Hepatocyte (in vitro differentiated cells): ENCODE measurements around the gene MAN1C1. TPM values are rescaled to one million over a fixed set of nuclear protein-coding genes. Genes with fewer than 3 reads are reported as not detected.

ENCODE experiments used
- DNase-seq: peaks from one replicate; pipeline ENCODE4 v3.0.0-alpha.2; 2016; ENCODE audit warnings: low spot score
- H2AFZ ChIP-seq: fragments of 200-600 bp; sonication (generic); 2 replicates; pipeline ENCODE4 v1.6.0; 2016; ENCODE audit warnings: antibody characterized with exemption, mild to moderate bottlenecking
- H3K27ac ChIP-seq: fragments of 200-600 bp; sonication (generic); 2 replicates; pipeline ENCODE4 v1.5.1; 2016; ENCODE audit warnings: mild to moderate bottlenecking
- H3K27me3 ChIP-seq: fragments of 200-600 bp; sonication (generic); 2 replicates; pipeline ENCODE4 v1.6.1; 2016
- H3K36me3 ChIP-seq: fragments of 200-600 bp; sonication (generic); replicated peaks from 2 replicates; pipeline ENCODE4 v1.5.1; 2016; ENCODE audit warnings: low read depth; ENCODE audit not compliant: insufficient read depth
- H3K4me1 ChIP-seq: fragments of 200-600 bp; sonication (generic); 2 replicates; pipeline ENCODE4 v1.5.1; 2016; ENCODE audit warnings: mild to moderate bottlenecking, moderate library complexity; ENCODE audit not compliant: insufficient read depth
- H3K4me2 ChIP-seq: fragments of 200-600 bp; sonication (generic); 2 replicates; pipeline ENCODE4 v1.6.0; 2016
- H3K4me3 ChIP-seq: fragments of 200-600 bp; sonication (generic); 2 replicates; pipeline ENCODE4 v1.5.1; 2016; ENCODE audit warnings: mild to moderate bottlenecking
- H3K79me2 ChIP-seq: fragments of 200-600 bp; sonication (generic); 2 replicates; pipeline ENCODE4 v1.6.0; 2017; ENCODE audit warnings: mild to moderate bottlenecking
- H3K9me2 ChIP-seq: fragments of 200-600 bp; sonication (generic); replicated peaks from 2 replicates; pipeline ENCODE4 v1.6.0; 2017; ENCODE audit warnings: mild to moderate bottlenecking; ENCODE audit not compliant: insufficient read depth
- H3K9me3 ChIP-seq: fragments of 200-600 bp; sonication (generic); 2 replicates; pipeline ENCODE4 v1.5.1; 2016; ENCODE audit warnings: low read depth, mild to moderate bottlenecking
- H4K20me1 ChIP-seq: fragments of 200-600 bp; sonication (generic); 2 replicates; pipeline ENCODE4 v1.6.0; 2016; ENCODE audit warnings: mild to moderate bottlenecking; ENCODE audit not compliant: insufficient read depth, poor library complexity, severe bottlenecking
- CTCF ChIP-seq: fragments of 200-600 bp; sonication (generic); IDR thresholded peaks from 2 replicates; pipeline ENCODE4 v1.5.1; 2016; ENCODE audit warnings: antibody characterized with exemption, mild to moderate bottlenecking; ENCODE audit not compliant: poor library complexity
- EZH2 ChIP-seq: fragments of 200-600 bp; sonication (generic); IDR thresholded peaks from 2 replicates; pipeline ENCODE4 v1.6.1; 2016; ENCODE audit warnings: antibody characterized with exemption, mild to moderate bottlenecking, borderline replicate concordance
- EZH2phosphoT487 ChIP-seq: fragments of 200-600 bp; sonication (generic); IDR thresholded peaks from one replicate; pipeline ENCODE4 v1.6.1; 2018; ENCODE audit warnings: antibody characterized with exemption, mild to moderate bottlenecking, low read depth, moderate library complexity; ENCODE audit not compliant: unreplicated experiment, severe bottlenecking
- WGBS: methylation state at CpG from one replicate; pipeline ENCODE4 v1.1.6; 2016; ENCODE audit warnings: low lambda C conversion rate; ENCODE audit errors: missing lambda C conversion rate; 5-methylcytosine and 5-hydroxymethylcytosine counted together
- polyA plus RNA-seq: library from polyadenylated mRNA; unstranded; fragments of >200 nt; fragmentation: Nextera tagmentation; extraction: Ambion mirVana; gene quantifications from 2 replicates; pipeline ENCODE4 v1.2.1, GENCODE V29; 2016
- total RNA-seq: library from RNA; depleted of rRNA; stranded (reverse); fragments of >200 nt; gene quantifications from 2 replicates; pipeline ENCODE4 v1.2.3, GENCODE V29; 2014

Gene MAN1C1
- total and polyA plus RNA-seq, 2 experiments from 2014 or later, result 20.6 to 29.3 TPM

- Histone ChIP-seq H3K4me3 (no peak overlapping the region), H4K20me1 (no peaks in the 10 kb centered on the region)
- no peak for DNase-seq
These were observed 7.1 kb downstream of the MAN1C1 start for GRCh38 chr1:25623731-25624130.

GRCh38 chr1:25624156-25624555, 7.6 kb downstream of the MAN1C1 start:
- no peak for DNase-seq
- no peak overlapping the region for H3K4me2 ChIP-seq
- H3K79me2 ChIP-seq, result peaks cover 22% of the 10 kb centered on the region
- no peaks in the 10 kb centered on the region for H3K27me3 ChIP-seq
- H3K4me3 ChIP-seq, result no peak overlapping the region
- no peaks in the 10 kb centered on the region for H3K36me3 ChIP-seq
- no peaks in the 10 kb centered on the region for H3K9me3 ChIP-seq
- 87% methylated on average over 3 of the region's 3 CpGs for WGBS
- no peak for TF ChIP-seq CTCF
- TF ChIP-seq EZH2, result no peak
- TF ChIP-seq EZH2phosphoT487, result no peak
- H4K20me1 ChIP-seq, result no peaks in the 10 kb centered on the region
- H3K27ac ChIP-seq, result no peak overlapping the region
- no peaks in the 10 kb centered on the region for H3K9me2 ChIP-seq
- H3K4me1 ChIP-seq, result peaks cover 3% of the 10 kb centered on the region
- H2AFZ ChIP-seq, result no peak overlapping the region

More at GRCh38 chr1:25623731-25624130, 7.1 kb downstream of the MAN1C1 start:
- Histone ChIP-seq H3K79me2 (peaks cover 22% of the 10 kb centered on the region), H3K9me3 (no peaks in the 10 kb centered on the region), H3K9me2 (no peaks in the 10 kb centered on the region), H2AFZ (no peak overlapping the region), H3K27me3 (peaks cover under 1% of the 10 kb centered on the region), H3K36me3 (no peaks in the 10 kb centered on the region), H3K4me2 (no peak overlapping the region), H3K4me1 (peaks cover 6% of the 10 kb centered on the region), H3K27ac (no peak overlapping the region)
- WGBS, result 87% methylated on average over 4 of the region's 4 CpGs
- TF ChIP-seq CTCF, result no peak
- no peak for TF ChIP-seq EZH2phosphoT487

GRCh38 chr1:25624604-25625003, 8.0 kb downstream of the MAN1C1 start:
- H3K9me2 ChIP-seq, result no peaks in the 10 kb centered on the region
- H3K27me3 ChIP-seq, result no peaks in the 10 kb centered on the region
- no peak for TF ChIP-seq EZH2
- TF ChIP-seq CTCF, result no peak
- TF ChIP-seq EZH2phosphoT487, result no peak
- H3K4me3 ChIP-seq, result no peak overlapping the region
- DNase-seq, result no peak
- H3K27ac ChIP-seq, result no peak overlapping the region
- H3K4me1 ChIP-seq, result no peaks in the 10 kb centered on the region
- no peaks in the 10 kb centered on the region for H3K36me3 ChIP-seq
- 93% methylated on average over 5 of the region's 5 CpGs for WGBS
- H3K4me2 ChIP-seq, result no peak overlapping the region
- no peak overlapping the region for H2AFZ ChIP-seq
- H3K9me3 ChIP-seq, result no peaks in the 10 kb centered on the region
- peaks cover 21% of the 10 kb centered on the region for H3K79me2 ChIP-seq
- H4K20me1 ChIP-seq, result no peaks in the 10 kb centered on the region

- Histone ChIP-seq H3K4me3 (no peak overlapping the region), H3K27me3 (no peaks in the 10 kb centered on the region), H3K9me3 (no peaks in the 10 kb centered on the region), H3K4me1 (no peaks in the 10 kb centered on the region), H2AFZ (no peak overlapping the region), H3K79me2 (peaks cover 18% of the 10 kb centered on the region), H3K36me3 (no peaks in the 10 kb centered on the region), H3K4me2 (no peak overlapping the region), H4K20me1 (no peaks in the 10 kb centered on the region), H3K27ac (no peak overlapping the region), H3K9me2 (no peaks in the 10 kb centered on the region)
- WGBS, result 97% methylated on average over 2 of the region's 2 CpGs
- DNase-seq, result no peak
- TF ChIP-seq EZH2 (no peak), EZH2phosphoT487 (no peak), CTCF (no peak)
These were observed 9.4 kb downstream of the MAN1C1 start for GRCh38 chr1:25626018-25626417.
